Nephron (organoid): ENCODE results near the gene TCF25.

Source experiments
- H3K27ac Mint-ChIP-seq, 3 experiments: 2 replicates each; pipeline ENCODE4 v1.8.0; 2020; ENCODE audit warnings: mixed read lengths in 3 of 3, mild to moderate bottlenecking in 2 of 3, moderate library complexity in 1 of 3
- H3K27me3 Mint-ChIP-seq: 2 replicates; pipeline ENCODE4 v1.8.0; 2021; ENCODE audit warnings: low read depth, mild to moderate bottlenecking, moderate library complexity, mixed read lengths
- H3K36me3 Mint-ChIP-seq: 2 replicates; pipeline ENCODE4 v1.8.0; 2020; ENCODE audit warnings: low read depth, mixed read lengths
- H3K4me1 Mint-ChIP-seq: 2 replicates; pipeline ENCODE4 v1.8.0; 2020; ENCODE audit warnings: mixed read lengths
- H3K4me3 Mint-ChIP-seq, 3 experiments: 2 replicates each; pipeline ENCODE4 v1.8.0; 2020; ENCODE audit warnings: mild to moderate bottlenecking in 3 of 3, mixed read lengths in 3 of 3, moderate library complexity in 2 of 3
- H3K9me3 Mint-ChIP-seq: 2 replicates; pipeline ENCODE4 v1.8.0; 2020; ENCODE audit warnings: mixed read lengths
- CTCF ChIP-seq, 3 experiments: fragments of 200-600 bp; sonication (generic); IDR thresholded peaks; one replicate each; pipeline ENCODE4 v1.5.0; 2021; ENCODE audit warnings: antibody characterized with exemption in 3 of 3; ENCODE audit not compliant: unreplicated experiment in 3 of 3

TCF25 gene

GRCh38 chr16:89921702-89922476 lies 48.5 kb downstream of the TCF25 start:
- Mint-ChIP-seq H3K4me1 (peaks cover 10% of the 10 kb centered on the region), H3K27ac (peak overlapping the region; percentile 72 to 81 (median 76)), H3K27me3 (peaks cover 54% of the 10 kb centered on the region), H3K36me3 (no peaks in the 10 kb centered on the region), H3K4me3 (peak overlapping the region; percentile 91 to 92 (median 91)), H3K9me3 (no peaks in the 10 kb centered on the region)
- no peak for TF ChIP-seq CTCF (IDR thresholded peaks at IDR 0.05; ENCODE audit: unreplicated experiment in 3 of 3)

- peak overlapping the region; percentile 91 to 92 (median 91) for H3K4me3 Mint-ChIP-seq
- no peaks in the 10 kb centered on the region for H3K9me3 Mint-ChIP-seq
- H3K27me3 Mint-ChIP-seq = peaks cover 54% of the 10 kb centered on the region
- no peak for TF ChIP-seq CTCF (IDR thresholded peaks at IDR 0.05; ENCODE audit: unreplicated experiment in 3 of 3)
- peaks cover 9% of the 10 kb centered on the region for H3K4me1 Mint-ChIP-seq
- peak overlapping the region; percentile 72 to 81 (median 79) for H3K27ac Mint-ChIP-seq
- no peaks in the 10 kb centered on the region for H3K36me3 Mint-ChIP-seq
Measured at GRCh38 chr16:89922477-89922883, 49.1 kb downstream of the TCF25 start.

GRCh38 chr16:89922884-89923639 lies 49.7 kb downstream of the TCF25 start, which contains the start of gene TUBB3:
Gene TUBB3, plus strand, starts transcription at chr16:89923342. Its CDS starts 60 bp downstream, at chr16:89923402.
- no peak for TF ChIP-seq CTCF (IDR thresholded peaks at IDR 0.05; ENCODE audit: unreplicated experiment in 3 of 3)
- H3K4me1 Mint-ChIP-seq = peaks cover 5% of the 10 kb centered on the region

GRCh38 chr16:89923640-89924296 lies 50.4 kb downstream of the TCF25 start:
- no peak for TF ChIP-seq CTCF (IDR thresholded peaks at IDR 0.05; ENCODE audit: unreplicated experiment in 3 of 3)
- no peaks in the 10 kb centered on the region for H3K36me3 Mint-ChIP-seq
- peaks cover 5% of the 10 kb centered on the region for H3K4me1 Mint-ChIP-seq
- H3K4me3 Mint-ChIP-seq = peak overlapping the region; percentile 59 to 74 (median 60)
- peaks cover 55% of the 10 kb centered on the region for H3K27me3 Mint-ChIP-seq
- H3K9me3 Mint-ChIP-seq = no peaks in the 10 kb centered on the region
- no peak overlapping the region for H3K27ac Mint-ChIP-seq

More at GRCh38 chr16:89922884-89923639, 49.7 kb downstream of the TCF25 start, which contains the start of gene TUBB3:
- Mint-ChIP-seq H3K9me3 (no peaks in the 10 kb centered on the region), H3K36me3 (no peaks in the 10 kb centered on the region), H3K4me3 (peak within 1 kb of the TSS; percentile 91 to 92 (median 91)), H3K27me3 (peaks cover 58% of the 10 kb centered on the region), H3K27ac (peak within 1 kb of the TSS; percentile 72 to 81 (median 79))

GRCh38 chr16:89924297-89924924 lies 51.0 kb downstream of the TCF25 start:
- Mint-ChIP-seq H3K27me3 (peaks cover 53% of the 10 kb centered on the region), H3K9me3 (no peaks in the 10 kb centered on the region), H3K4me1 (peaks cover 5% of the 10 kb centered on the region), H3K4me3 (peak overlapping the region; percentile 74 to 80 (median 80)), H3K27ac (no peak overlapping the region), H3K36me3 (no peaks in the 10 kb centered on the region)
- TF ChIP-seq CTCF (IDR thresholded peaks at IDR 0.05; ENCODE audit: unreplicated experiment in 3 of 3) = no peak
